Midbrain (tissue), 1 donor: ENCODE results near the gene CHST4.
"Not testable (repeated sequence)": the region's sequence is repeated elsewhere in the genome, so short reads cannot be mapped to it uniquely, and the experiment has no call there.

Experiments
- DNase-seq: peaks from one replicate; lab custom pipeline; 2025; lab: John Stamatoyannopoulos, UW

Gene CHST4

GRCh38 chr16:71570144-71570543, 43.9 kb downstream of the CHST4 start:
- no peak for DNase-seq

GRCh38 chr16:71572497-71573116, 46.4 kb downstream of the CHST4 start:
- DNase-seq = no peak

DNA sequence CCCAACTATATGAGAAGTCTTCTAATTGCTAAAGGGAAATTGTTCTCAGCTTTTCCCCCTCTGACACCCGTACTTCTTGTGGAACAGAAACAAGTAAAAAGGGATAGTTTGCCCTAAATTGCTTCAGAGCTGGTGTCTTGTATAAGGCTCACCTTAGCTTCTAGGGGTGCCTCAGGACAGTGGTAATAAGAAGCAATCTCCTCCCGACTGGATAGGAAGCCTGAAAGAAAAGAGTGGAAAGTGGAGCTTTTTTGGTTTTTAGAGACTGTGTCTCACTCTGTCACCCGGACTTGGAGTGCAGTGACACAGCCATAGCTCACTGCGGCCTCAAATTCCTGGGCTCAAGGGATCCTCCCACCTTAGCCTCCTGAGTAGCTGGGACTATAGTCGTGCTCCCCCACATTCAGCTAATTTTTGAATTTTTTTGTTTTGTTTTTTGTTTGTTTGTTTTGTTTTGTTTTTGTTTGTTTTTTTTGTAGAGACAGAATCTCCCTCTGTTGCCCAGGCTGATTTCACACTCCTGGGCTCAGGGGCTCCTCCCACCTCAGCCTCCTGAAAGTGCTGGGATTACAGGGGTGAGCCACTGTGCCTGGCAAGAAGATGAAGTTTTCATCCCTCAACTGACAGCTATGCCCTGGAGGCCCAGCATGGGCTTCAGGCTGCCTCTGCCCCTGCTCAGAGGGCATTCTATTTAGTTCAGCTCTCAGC, 47.3 kb downstream of the CHST4 start:
- no peak for DNase-seq

- DNase-seq = no peak
Measured at GRCh38 chr16:71574702-71575101, 48.5 kb downstream of the CHST4 start.

- DNase-seq = no peak
Measured at GRCh38 chr16:71576971-71577370, 50.7 kb downstream of the CHST4 start, which contains the start of gene TAT. Gene TAT, minus strand, starts transcription at chr16:71577092. Its CDS starts 677 bp downstream, at chr16:71576415.

GRCh38 chr16:71582553-71582848, 56.3 kb downstream of the CHST4 start:
- DNase-seq = not testable (repeated sequence)

DNA sequence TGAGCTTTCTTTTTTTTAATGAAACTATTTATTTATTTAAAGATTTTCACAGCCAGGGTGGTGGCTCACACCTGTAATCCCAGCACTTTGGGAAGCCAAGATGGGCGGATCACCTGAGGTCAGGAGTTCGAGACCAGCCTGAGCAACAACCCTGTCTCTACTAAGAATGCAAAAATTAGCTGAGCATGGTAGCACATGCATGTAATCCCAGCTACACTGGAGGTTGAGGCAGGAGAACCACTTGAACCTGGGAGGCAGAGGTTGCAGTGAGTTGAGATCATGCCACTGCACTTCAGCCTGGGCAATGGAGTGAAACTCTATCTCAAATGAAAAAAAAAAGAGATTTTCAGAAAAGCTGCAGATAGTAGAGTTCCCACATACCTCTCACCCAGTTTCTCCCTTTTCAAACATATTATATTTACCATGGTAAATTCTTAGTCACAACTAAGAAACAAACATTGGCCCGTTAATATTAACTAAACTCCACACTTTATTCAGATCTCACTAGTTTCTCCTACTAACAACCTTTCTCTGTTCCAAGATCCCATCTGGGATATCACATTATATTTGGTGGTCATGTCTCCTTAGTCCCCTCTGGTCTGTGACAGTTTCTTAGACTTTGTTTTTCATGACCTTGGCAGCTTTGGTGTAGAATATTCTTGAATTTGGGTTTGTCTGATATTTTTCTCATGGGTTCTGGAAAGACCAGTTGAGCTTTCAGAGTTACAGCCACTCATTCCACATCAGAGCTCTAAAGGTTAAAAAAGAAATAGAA, 58.5 kb downstream of the CHST4 start:
- no peak for DNase-seq

DNA sequence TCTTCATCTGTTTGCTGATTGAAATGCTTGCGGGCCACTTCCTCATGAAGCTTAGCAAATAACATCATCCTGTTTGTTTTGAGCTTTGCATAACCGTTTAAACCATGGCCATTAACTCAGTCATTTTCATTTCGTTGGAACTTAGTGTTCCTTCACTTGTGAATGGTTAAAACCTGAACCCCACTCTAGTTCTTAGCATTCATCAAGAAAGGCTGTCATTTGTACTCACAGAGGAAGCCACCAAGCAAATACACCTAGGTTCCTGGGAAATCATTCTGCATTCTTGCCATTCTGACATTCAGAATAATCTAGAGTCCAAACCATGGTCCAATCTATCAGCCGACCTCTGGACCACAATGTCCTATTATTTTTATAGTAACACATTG, 59.1 kb downstream of the CHST4 start:
- no peak for DNase-seq
